ENCODE results near the gene TRAPPC3L.

Gene TRAPPC3L

DNA sequence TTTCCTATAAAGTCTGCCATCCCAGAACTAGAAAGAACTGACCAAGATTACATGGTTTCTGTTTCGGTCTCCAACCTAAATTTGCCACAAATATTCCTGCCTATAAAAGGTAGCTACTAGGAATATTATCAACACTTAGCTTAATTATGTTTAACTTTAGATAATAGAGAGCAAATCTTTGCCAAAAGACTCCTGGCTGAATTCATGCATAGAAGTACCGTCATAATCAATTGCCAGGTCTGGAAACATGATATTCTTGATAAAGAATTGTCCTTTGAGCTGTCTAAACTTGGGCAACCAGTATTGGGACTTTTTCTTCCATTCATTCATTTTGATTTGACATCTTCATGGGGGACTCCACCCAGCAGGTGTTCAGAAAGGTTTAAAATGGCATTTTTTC lies 61.9 kb downstream of the TRAPPC3L start:
- FAIRE-seq = no peak
- TF ChIP-seq POLR2A (IDR thresholded peaks at IDR 0.05; ENCODE audit: low read depth, low read length) = no peak
- DNase-seq (ENCODE audit: insufficient read length, low spot score) = no peak

DNA sequence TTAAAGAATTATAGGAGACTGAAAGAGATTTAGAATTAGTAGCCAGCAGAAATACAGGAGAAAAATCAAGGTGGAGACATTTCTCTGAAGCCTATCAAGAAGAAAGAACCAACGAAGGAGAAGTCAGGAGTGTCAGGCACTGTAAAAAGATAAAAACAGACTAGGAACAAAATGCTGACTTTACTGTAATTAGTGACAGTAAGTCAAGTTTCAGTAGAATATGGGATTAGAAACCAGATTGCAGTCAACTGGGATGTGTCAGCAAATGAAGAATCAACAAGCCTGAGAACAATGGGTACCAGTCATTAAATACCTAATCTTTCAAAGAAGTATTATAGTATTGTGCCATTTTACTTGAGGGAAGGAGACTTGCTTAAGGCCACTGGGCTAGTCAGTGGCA lies 62.7 kb downstream of the TRAPPC3L start:
- DNase-seq (ENCODE audit: insufficient read length, low spot score) = no peak
- FAIRE-seq = no peak
- no peak for TF ChIP-seq POLR2A (IDR thresholded peaks at IDR 0.05; ENCODE audit: low read depth, low read length)

DNA sequence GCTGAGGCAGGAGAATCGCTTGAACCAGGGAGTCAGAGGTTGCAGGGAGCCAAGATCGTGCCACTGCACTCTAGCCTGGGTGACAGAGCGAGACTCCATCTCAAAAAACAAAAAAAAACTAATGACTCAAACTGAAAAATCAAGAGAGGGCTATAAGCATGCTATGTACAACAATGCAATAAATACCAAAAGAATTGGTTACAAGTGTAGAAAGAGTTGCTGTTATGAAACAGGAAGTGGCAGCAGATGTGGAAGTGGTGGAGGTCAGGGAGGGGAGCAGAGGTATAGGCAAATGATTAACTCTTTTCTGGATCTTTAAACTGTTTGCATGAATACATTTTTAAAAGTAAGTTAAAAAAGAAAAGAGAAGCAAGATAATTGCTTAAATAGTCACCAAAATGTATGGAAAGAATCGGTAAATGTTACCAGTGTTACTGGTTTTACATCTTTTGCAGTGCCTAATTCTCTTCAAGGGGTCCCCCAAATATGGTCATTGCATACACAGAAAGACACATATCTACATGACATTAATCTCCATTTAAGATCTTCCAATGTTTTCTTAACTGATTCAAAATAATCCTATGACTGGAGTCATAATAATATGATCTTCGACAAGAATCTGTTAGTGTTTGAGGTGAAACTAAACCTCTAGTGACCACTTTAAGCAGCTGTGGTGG lies 69.3 kb downstream of the TRAPPC3L start:
- DNase-seq (ENCODE audit: insufficient read length, low spot score) (no peak), FAIRE-seq (no peak)
- no peak for TF ChIP-seq POLR2A (IDR thresholded peaks at IDR 0.05; ENCODE audit: low read depth, low read length)

DNA sequence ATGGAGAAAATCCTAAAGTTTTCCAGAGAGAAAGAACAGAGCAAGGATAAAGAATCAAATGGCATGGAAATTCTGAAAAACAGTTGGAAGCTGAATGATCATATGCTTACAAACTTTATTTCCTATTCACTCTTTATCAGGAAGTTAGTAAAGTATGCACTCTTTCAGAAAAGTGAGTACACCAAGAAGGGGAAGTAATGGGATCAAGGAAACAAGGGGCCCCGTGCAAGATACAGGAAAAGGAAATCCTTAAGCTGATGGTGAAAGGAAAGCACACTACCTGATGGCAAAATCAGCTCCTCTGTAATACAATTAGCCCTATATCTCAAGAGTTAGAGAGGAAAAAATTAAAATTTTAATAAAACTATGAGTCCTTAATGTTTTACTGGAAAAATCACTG lies 70.3 kb downstream of the TRAPPC3L start:
- FAIRE-seq (no peak), DNase-seq (ENCODE audit: insufficient read length, low spot score) (no peak)
- TF ChIP-seq POLR2A (IDR thresholded peaks at IDR 0.05; ENCODE audit: low read depth, low read length) = no peak

DNA sequence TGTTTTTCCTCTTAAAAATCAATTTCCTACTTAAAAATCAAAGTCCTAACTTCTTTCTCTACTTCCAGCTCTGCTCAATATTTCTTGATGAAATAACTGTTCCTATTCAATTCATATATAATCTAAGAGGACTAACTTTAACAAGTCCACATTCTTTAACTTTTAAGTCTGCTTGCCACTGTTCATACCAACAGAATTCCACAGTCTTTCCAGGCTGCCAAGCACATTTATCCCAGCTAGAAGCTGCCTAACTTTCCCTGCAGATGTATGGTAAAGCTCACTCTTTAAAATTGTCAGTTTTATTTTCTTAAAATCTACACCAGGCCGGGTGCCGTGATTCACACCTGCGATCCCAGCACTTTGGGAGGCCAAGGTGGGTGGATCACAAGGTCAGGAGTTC lies 72.8 kb downstream of the TRAPPC3L start:
- no peak for TF ChIP-seq POLR2A (IDR thresholded peaks at IDR 0.05; ENCODE audit: low read depth, low read length)
- no peak for DNase-seq (ENCODE audit: insufficient read length, low spot score)
- FAIRE-seq = no peak

DNA sequence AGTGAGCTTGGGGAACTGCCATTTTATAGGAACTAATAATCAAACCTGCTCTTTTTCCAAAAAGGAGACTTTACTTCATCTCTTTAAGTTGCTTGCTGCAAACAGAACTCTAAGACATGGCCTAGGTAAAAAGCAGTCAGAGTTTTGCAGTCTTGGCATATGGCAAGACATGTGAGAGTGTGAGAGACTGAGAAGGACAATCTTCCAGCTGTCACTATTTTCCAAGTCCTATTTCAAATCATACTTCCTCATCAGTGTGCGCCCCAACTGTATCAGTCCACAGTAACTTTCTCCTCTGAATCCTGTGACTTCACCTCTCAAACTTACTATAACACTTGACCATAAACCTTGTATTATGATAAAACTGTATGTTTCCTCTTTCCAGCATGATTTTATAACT lies 74.0 kb downstream of the TRAPPC3L start:
- no peak for DNase-seq (ENCODE audit: insufficient read length, low spot score)
- no peak for FAIRE-seq
- no peak for TF ChIP-seq POLR2A (IDR thresholded peaks at IDR 0.05; ENCODE audit: low read depth, low read length)

DNA sequence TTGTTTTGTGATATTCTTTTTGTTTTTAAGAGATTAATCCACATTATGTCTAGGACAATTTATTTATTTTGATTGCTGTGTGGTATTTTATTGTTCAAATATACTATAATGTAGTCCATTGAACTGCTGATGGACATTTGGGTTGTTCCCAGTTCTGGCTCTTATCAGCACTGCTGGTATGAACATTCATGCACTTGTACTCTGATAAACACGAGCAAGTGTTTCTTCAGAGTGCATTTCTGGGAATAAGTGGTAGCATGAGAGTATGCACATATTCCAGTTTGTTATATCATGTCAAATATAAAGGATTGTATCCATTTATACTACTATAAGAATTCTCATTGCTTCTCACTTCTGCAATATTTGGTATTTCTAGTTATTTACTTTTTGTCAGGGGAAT lies 77.2 kb downstream of the TRAPPC3L start:
- no peak for TF ChIP-seq POLR2A (IDR thresholded peaks at IDR 0.05; ENCODE audit: low read depth, low read length)
- DNase-seq (ENCODE audit: insufficient read length, low spot score) = no peak
- no peak for FAIRE-seq

DNA sequence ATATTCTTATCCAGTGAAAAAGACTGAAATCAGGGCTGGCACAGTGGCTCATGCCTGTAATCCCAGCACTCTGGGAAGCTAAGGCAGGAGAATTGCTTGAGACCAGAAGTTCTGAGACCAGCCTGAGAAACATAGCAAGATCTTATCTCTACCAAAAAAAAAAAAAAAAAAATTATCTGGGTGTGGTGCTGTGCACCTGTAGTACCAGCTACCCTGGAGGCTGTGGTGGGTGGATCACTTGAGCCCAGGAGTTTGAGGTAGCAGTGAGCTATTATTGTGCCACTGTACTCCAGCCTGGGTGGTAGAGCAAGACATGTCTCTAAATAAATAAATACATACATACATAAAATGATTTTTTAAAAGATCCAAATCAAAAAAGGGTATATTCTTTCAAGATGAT lies 78.0 kb downstream of the TRAPPC3L start:
- FAIRE-seq = no peak

DNA sequence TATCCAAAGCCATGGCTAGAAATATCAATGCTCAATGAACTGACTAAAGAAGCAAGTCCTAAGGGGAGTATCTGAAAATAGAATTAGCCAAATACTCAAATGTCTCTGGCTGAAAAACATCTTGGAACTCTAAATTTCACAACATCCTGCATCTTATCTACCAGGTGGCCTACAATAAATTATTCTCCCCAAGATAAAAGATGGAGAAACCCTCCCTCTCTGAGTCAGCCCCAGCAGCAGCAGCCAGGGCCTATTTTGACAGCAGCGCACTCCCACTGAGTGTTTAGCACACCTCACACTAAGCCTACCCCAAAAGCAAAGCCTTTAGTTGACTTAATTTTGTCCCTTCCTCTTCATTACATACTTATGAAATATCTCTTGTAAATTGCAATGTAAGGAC lies 78.4 kb downstream of the TRAPPC3L start:
- no peak for FAIRE-seq

More for the DNA sequence above, 78.0 kb downstream of the TRAPPC3L start:
- TF ChIP-seq POLR2A (IDR thresholded peaks at IDR 0.05; ENCODE audit: low read depth, low read length) = no peak
- DNase-seq (ENCODE audit: insufficient read length, low spot score) = no peak

DNA sequence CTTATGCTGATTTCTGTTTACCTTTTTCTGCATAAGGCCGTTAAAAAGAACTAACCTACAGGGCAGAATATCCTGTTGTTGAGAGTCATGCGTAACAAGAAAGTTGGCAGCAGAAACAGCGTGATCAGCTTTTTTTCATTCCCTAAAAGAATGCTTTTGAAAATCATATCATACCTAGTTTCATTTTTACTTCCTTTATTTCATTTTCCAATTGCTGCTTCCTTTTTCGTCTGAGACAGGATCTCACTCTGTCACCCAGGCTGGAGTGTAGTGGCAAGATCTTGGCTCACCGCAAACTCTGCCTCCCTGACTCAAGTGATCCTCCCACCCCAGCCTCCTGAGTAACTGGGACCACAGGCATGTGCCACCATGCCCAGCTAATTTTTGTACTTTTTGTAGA lies 80.2 kb downstream of the TRAPPC3L start:
- DNase-seq (ENCODE audit: insufficient read length, low spot score) (no peak), FAIRE-seq (no peak)
- no peak for TF ChIP-seq POLR2A (IDR thresholded peaks at IDR 0.05; ENCODE audit: low read depth, low read length)

More for the DNA sequence above, 78.4 kb downstream of the TRAPPC3L start:
- DNase-seq (ENCODE audit: insufficient read length, low spot score) = no peak
- no peak for TF ChIP-seq POLR2A (IDR thresholded peaks at IDR 0.05; ENCODE audit: low read depth, low read length)

DNA sequence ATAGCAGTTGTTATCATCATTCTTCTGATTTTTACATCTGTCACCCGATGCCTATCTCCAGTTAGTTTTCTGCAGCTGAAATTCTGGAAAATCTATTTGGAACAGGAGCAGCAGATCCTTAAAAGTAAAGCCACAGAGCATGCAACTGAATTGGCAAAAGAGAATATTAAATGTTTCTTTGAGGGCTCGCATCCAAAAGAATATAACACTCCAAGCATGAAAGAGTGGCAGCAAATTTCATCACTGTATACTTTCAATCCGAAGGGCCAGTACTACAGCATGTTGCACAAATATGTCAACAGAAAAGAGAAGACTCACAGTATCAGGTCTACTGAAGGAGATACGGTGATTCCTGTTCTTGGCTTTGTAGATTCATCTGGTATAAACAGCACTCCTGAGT lies 82.2 kb downstream of the TRAPPC3L start:
- DNase-seq (ENCODE audit: insufficient read length, low spot score) (no peak), FAIRE-seq (no peak)
- no peak for TF ChIP-seq POLR2A (IDR thresholded peaks at IDR 0.05; ENCODE audit: low read depth, low read length)

DNA sequence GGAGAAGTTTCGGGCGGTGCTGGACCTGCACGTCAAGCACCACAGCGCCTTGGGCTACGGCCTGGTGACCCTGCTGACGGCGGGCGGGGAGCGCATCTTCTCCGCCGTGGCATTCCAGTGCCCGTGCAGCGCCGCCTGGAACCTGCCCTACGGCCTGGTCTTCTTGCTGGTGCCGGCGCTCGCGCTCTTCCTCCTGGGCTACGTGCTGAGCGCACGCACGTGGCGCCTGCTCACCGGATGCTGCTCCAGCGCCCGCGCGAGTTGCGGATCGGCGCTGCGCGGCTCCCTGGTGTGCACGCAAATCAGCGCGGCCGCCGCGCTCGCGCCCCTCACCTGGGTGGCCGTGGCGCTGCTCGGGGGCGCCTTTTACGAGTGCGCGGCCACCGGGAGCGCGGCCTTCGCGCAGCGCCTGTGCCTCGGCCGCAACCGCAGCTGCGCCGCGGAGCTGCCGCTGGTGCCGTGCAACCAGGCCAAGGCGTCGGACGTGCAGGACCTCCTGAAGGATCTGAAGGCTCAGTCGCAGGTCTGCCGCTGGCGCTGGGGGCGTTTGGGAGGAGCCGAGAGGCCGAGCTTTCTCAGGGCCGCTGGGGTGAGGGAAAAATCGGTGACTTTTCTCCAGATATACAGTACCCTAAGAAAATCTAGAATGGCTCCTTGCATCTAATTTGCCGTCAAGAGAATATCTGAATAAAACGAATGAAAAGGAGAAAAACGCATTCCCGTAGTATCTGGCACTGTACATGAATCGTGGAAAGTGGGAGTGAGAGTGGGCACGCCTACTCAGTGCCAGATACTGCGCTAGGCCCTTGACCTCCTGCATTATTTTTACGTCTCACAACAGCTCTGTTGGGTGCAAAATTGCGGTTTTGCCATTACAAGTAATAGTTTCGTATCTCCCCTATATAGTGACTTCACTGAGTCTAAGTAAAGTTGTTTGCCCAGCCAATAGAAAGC lies 83.3 kb downstream of the TRAPPC3L start:
- no peak; the same call in 1 of the 2 replicates for TF ChIP-seq POLR2A (IDR thresholded peaks at IDR 0.05; ENCODE audit: low read depth, low read length)
- FAIRE-seq = no peak
- DNase-seq (ENCODE audit: insufficient read length, low spot score) = no peak

DNA sequence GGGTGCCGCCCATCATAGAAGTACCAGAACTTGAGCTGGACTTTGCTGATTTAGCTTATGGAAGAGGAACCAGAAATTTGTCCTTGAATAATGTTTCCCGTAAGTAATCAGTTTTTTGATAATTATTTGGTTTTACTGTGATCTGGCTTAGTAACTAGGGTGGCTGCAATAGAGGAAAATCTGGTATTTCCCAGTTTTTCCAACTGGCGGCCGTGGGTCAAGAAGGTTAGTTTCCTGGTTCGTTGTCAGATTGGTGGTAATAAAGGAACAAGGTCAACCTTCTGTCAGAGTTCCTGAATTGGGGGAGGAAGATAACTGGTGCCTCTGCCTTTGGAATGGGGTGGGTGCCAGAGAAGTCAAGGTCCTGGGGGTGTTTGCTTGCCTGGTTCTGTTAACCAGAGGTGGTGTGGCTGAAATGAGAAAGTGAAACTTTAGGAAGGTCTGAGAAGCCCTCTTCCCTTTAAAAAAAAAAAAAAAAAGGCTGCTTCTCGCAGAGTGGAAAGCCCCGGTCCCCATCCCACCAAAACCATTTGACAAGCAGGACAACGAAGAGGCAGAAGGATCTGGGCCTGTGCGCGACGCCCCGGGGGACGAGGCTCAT lies 84.1 kb downstream of the TRAPPC3L start, which contains the start of gene CALHM6:
Gene CALHM6, plus strand, starts transcription at position 45 of the 601 bp plus-strand sequence. Its CDS starts 555 bp downstream, at position 600.
- TF ChIP-seq POLR2A (IDR thresholded peaks at IDR 0.05; ENCODE audit: low read depth, low read length) = no peak
- FAIRE-seq (no peak), DNase-seq (ENCODE audit: insufficient read length, low spot score) (no peak)

DNA sequence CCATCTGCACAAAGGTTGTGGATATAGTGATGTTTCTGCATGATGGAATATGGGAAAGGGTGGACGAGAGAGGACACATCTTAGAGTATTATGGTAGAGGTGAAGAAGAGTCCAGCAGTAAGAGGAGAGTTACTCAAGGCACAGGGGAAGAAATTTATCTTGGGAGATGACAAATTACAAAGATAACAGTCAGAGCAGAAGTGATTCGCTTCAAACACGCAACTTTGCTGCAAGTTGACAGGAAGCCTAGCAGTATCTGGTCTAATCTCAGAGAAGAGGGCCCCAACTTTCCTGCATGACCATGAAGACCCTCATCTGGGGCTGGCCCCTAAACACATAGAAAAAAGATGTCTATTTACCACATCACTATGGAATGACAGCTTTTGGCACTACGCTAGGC lies 85.6 kb downstream of the TRAPPC3L start:
- no peak for FAIRE-seq
- DNase-seq (ENCODE audit: insufficient read length, low spot score) = no peak
- no peak for TF ChIP-seq POLR2A (IDR thresholded peaks at IDR 0.05; ENCODE audit: low read depth, low read length)

All from H54 (cell line).